OCI-LY1 (cell line): ENCODE results near the gene SLC36A4.

Experiments
- H2AFZ ChIP-seq: fragments of 200-600 bp; sonication (generic), shearing (Covaris generic); 2 replicates; pipeline ENCODE4 v1.6.0; 2014; ENCODE audit warnings: antibody characterized with exemption, mild to moderate bottlenecking, low read length
- H3F3A ChIP-seq: fragments of 200-600 bp; sonication (generic), shearing (Covaris generic); 2 replicates; pipeline ENCODE4 v1.6.0; 2014; ENCODE audit warnings: mild to moderate bottlenecking, antibody characterized with exemption, low read length, moderate library complexity; ENCODE audit not compliant: insufficient read depth
- H3K27ac ChIP-seq: fragments of 200-600 bp; sonication (generic); 2 replicates; pipeline ENCODE4 v1.5.1; 2014; ENCODE audit warnings: low read length, mixed run types, mild to moderate bottlenecking, low read depth; ENCODE audit not compliant: poor library complexity, severe bottlenecking
- H3K27me3 ChIP-seq: fragments of 200-600 bp; sonication (generic); 2 replicates; pipeline ENCODE4 v1.6.0; 2014; ENCODE audit warnings: antibody characterized with exemption, mild to moderate bottlenecking, low read length, moderate library complexity; ENCODE audit not compliant: insufficient read depth
- H3K36me3 ChIP-seq: fragments of 200-600 bp; sonication (generic); 2 replicates; pipeline ENCODE4 v1.6.1; 2014; ENCODE audit warnings: mild to moderate bottlenecking, antibody characterized with exemption, low read length, moderate library complexity, mixed read lengths; ENCODE audit not compliant: insufficient read depth
- H3K4me1 ChIP-seq: fragments of 200-600 bp; sonication (generic); 2 replicates; pipeline ENCODE4 v1.5.1; 2014; ENCODE audit warnings: mild to moderate bottlenecking, low read length, moderate library complexity; ENCODE audit not compliant: insufficient read depth, severe bottlenecking
- H3K4me2 ChIP-seq: fragments of 200-600 bp; sonication (generic), shearing (Covaris generic); 2 replicates; pipeline ENCODE4 v1.6.1; 2014; ENCODE audit warnings: low read length
- H3K4me3 ChIP-seq: fragments of 200-600 bp; sonication (generic); 2 replicates; pipeline ENCODE4 v1.5.1; 2014; ENCODE audit warnings: low read length, low read depth, mild to moderate bottlenecking, mixed read lengths; ENCODE audit not compliant: poor library complexity, severe bottlenecking
- H3K79me2 ChIP-seq: fragments of 200-600 bp; shearing (Covaris generic); 2 replicates; pipeline ENCODE4 v1.6.1; 2016; ENCODE audit warnings: mixed run types, low read length, mixed read lengths; ENCODE audit not compliant: insufficient read depth
- H3K9ac ChIP-seq: fragments of 200-600 bp; sonication (generic), shearing (Covaris generic); 2 replicates; pipeline ENCODE4 v1.6.1; 2014; ENCODE audit warnings: mild to moderate bottlenecking, low read length, mixed read lengths
- H3K9me2 ChIP-seq: fragments of 200-600 bp; sonication (generic), shearing (Covaris generic); 2 replicates; pipeline ENCODE4 v1.6.1; 2014; ENCODE audit warnings: low read depth, mild to moderate bottlenecking, low read length, mixed read lengths
- H3K9me3 ChIP-seq: fragments of 200-600 bp; shearing (Covaris generic); 2 replicates; pipeline ENCODE4 v1.6.1; 2014; ENCODE audit warnings: low read length, mixed read lengths
- H4K20me1 ChIP-seq: fragments of 200-600 bp; sonication (generic), shearing (Covaris generic); 2 replicates; pipeline ENCODE4 v1.6.0; 2016; ENCODE audit warnings: mild to moderate bottlenecking, low read length; ENCODE audit not compliant: insufficient read depth
- EZH2 ChIP-seq: fragments of 200-600 bp; sonication (generic), shearing (Covaris generic); IDR thresholded peaks from 2 replicates; pipeline ENCODE4 v1.8.0; 2017; ENCODE audit warnings: borderline replicate concordance, mixed run types, mild to moderate bottlenecking, antibody characterized with exemption, low read length, moderate library complexity, mixed read lengths
- TF ChIP-seq, protein P1 (sequence below): fragments of 200-600 bp; sonication (generic), shearing (Covaris generic); IDR thresholded peaks from 2 replicates; pipeline ENCODE4 v1.5.1; 2017; ENCODE audit warnings: mild to moderate bottlenecking, antibody characterized with exemption, low read length, moderate library complexity, mixed read lengths

The SLC36A4 gene

DNA sequence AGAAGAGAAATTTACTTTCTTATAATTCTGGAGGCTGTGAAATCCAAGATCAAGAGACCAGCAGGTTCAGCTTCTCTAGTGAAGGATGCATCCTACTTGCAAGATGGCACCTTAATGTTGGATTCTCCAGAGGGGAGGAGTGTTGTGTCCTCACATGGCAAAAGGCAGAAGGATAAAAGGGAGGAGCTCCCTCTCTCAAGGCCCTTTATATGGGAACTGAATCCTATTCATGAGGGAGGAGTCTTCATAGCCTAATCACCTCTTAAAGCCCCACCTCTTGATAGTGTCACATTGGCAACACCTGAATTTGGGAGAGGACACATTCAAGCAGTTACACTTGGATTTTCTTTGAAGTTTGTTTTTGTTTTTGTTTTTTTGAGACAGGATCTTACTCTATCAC lies 79.5 kb downstream of the SLC36A4 start:
- Histone ChIP-seq H3F3A (no peaks in the 10 kb centered on the region), H3K9me2 (no peaks in the 10 kb centered on the region), H2AFZ (no peak overlapping the region), H3K79me2 (no peaks in the 10 kb centered on the region), H3K9ac (no peak overlapping the region), H4K20me1 (no peaks in the 10 kb centered on the region), H3K9me3 (no peaks in the 10 kb centered on the region), H3K4me1 (no peaks in the 10 kb centered on the region), H3K4me3 (no peak overlapping the region), H3K27ac (no peak overlapping the region), H3K27me3 (no peaks in the 10 kb centered on the region), H3K36me3 (no peaks in the 10 kb centered on the region), H3K4me2 (no peak overlapping the region)
- TF ChIP-seq EZH2: no peak
- TF ChIP-seq, protein P1, sequence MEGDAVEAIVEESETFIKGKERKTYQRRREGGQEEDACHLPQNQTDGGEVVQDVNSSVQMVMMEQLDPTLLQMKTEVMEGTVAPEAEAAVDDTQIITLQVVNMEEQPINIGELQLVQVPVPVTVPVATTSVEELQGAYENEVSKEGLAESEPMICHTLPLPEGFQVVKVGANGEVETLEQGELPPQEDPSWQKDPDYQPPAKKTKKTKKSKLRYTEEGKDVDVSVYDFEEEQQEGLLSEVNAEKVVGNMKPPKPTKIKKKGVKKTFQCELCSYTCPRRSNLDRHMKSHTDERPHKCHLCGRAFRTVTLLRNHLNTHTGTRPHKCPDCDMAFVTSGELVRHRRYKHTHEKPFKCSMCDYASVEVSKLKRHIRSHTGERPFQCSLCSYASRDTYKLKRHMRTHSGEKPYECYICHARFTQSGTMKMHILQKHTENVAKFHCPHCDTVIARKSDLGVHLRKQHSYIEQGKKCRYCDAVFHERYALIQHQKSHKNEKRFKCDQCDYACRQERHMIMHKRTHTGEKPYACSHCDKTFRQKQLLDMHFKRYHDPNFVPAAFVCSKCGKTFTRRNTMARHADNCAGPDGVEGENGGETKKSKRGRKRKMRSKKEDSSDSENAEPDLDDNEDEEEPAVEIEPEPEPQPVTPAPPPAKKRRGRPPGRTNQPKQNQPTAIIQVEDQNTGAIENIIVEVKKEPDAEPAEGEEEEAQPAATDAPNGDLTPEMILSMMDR: no peak

DNA sequence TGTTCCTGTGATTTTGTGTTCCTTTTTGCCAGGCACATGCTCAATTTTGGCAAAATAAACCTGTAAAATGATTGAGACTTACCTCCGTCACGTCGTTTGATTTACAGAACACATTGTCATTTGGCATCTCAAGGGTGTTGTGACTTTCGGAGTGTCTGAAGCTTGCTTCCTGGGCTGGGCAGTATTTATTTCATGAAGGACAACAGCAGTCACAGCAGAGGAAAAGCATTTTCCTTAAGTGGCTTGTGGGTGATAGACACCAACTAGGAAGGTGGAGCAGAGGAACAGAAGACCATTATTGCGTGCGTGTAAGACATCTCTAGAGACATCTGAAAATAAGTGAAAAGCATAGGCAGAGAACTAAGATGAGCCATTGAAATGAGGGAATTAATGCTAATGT lies 80.2 kb downstream of the SLC36A4 start:
- no peak overlapping the region for H3K4me2 ChIP-seq
- H3K27me3 ChIP-seq: no peaks in the 10 kb centered on the region

DNA sequence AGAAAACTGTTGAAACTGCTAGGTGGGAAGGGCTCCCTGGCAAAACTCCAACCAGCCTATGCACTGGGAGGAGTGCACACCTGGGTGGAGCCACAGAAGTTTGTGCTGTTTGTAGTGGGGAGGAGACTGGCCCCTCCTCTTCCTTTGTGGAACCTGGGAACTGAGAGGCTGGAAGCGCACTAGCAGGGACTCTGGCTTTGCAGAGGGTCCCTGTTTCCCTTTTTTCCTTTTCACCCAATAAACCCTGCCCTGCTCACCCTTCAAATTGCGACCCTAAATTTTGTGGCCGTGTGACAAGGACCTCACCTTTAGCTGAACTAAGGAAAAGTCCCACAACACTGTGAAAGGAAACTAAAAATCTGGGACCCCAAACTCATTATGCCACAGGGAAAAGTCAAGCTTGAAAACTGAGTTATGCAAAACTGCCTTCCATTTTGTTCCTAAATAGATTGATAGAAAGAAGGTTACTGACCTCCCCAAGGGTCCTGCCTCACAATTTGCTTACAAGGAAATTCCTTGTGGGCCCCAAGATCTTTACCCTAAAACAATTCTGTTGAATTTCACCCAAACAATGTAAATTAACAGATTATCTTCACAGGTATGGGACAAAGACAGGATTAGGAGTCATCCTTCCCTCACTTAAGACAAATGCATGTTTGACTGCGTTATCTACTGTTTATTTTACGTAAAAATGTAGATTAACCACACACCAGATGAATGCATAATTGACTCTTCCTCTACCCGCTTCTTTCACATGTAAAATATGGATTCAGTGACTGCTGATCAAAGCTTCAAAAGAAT lies 81.0 kb downstream of the SLC36A4 start:
- Histone ChIP-seq H4K20me1 (no peaks in the 10 kb centered on the region), H3K27ac (no peak overlapping the region), H3K9me2 (no peaks in the 10 kb centered on the region), H3K4me1 (no peaks in the 10 kb centered on the region), H3F3A (no peaks in the 10 kb centered on the region), H3K36me3 (no peaks in the 10 kb centered on the region), H3K4me3 (no peak overlapping the region), H3K27me3 (no peaks in the 10 kb centered on the region), H3K79me2 (no peaks in the 10 kb centered on the region), H3K9ac (no peak overlapping the region), H2AFZ (no peak overlapping the region), H3K4me2 (no peak overlapping the region), H3K9me3 (no peaks in the 10 kb centered on the region)
- TF ChIP-seq, protein P1: no peak
- no peak for TF ChIP-seq EZH2

More for the DNA sequence above, 80.2 kb downstream of the SLC36A4 start:
- no peak overlapping the region for H3K27ac ChIP-seq
- H3K9ac ChIP-seq: no peak overlapping the region
- H3K4me1 ChIP-seq: no peaks in the 10 kb centered on the region
- H3K36me3 ChIP-seq: no peaks in the 10 kb centered on the region
- H3F3A ChIP-seq: no peaks in the 10 kb centered on the region
- no peaks in the 10 kb centered on the region for H3K79me2 ChIP-seq
- H4K20me1 ChIP-seq: no peaks in the 10 kb centered on the region
- TF ChIP-seq, protein P1: no peak
- no peak for TF ChIP-seq EZH2
- H3K9me2 ChIP-seq: no peaks in the 10 kb centered on the region
- no peak overlapping the region for H3K4me3 ChIP-seq
- H3K9me3 ChIP-seq: no peaks in the 10 kb centered on the region
- no peak overlapping the region for H2AFZ ChIP-seq
